Neural cell (in vitro differentiated cells): ENCODE data around the gene NINL. TPM values are rescaled to one million over a fixed set of nuclear protein-coding genes. Genes with fewer than 3 reads are reported as not detected.

Experiments
- H2AFZ ChIP-seq: fragments of 200-600, 300-800 bp; sonication (generic), shearing (Covaris generic); 2 replicates; pipeline ENCODE4 v1.6.0; 2014; ENCODE audit warnings: low read depth, mild to moderate bottlenecking, antibody characterized with exemption, low read length, moderate library complexity
- H3F3A ChIP-seq: fragments of 200-600 bp; shearing (Covaris generic); 2 replicates; pipeline ENCODE4 v1.6.1; 2016; ENCODE audit warnings: mild to moderate bottlenecking, moderate library complexity, mixed read lengths, antibody characterized with exemption, low read length; ENCODE audit not compliant: insufficient read depth, poor library complexity, severe bottlenecking
- H3K27ac ChIP-seq: fragments of 200-600, 300-800 bp; sonication (generic), shearing (Covaris generic); 2 replicates; pipeline ENCODE4 v1.5.1; 2014; ENCODE audit warnings: mild to moderate bottlenecking, low read length, moderate library complexity
- H3K27me3 ChIP-seq: fragments of 300-800, 200-600 bp; sonication (generic), shearing (Covaris generic); 2 replicates; pipeline ENCODE4 v1.6.0; 2014; ENCODE audit warnings: mild to moderate bottlenecking, low read depth, low read length, moderate library complexity; ENCODE audit not compliant: insufficient read depth
- H3K36me3 ChIP-seq: fragments of 300-800, 200-600 bp; sonication (generic), shearing (Covaris generic); 2 replicates; pipeline ENCODE4 v1.5.1; 2014; ENCODE audit warnings: mild to moderate bottlenecking, antibody characterized with exemption, low read length, moderate library complexity; ENCODE audit not compliant: insufficient read depth
- H3K4me2 ChIP-seq: fragments of 300-800, 200-600 bp; sonication (generic), shearing (Covaris generic); 2 replicates; pipeline ENCODE4 v1.6.0; 2014; ENCODE audit warnings: mild to moderate bottlenecking, low read length
- H3K4me3 ChIP-seq: fragments of 300-800, 200-600 bp; sonication (generic), shearing (Covaris generic); 2 replicates; pipeline ENCODE4 v1.5.1; 2014; ENCODE audit warnings: mild to moderate bottlenecking, low read length, moderate library complexity
- H3K79me2 ChIP-seq: fragments of 200-600 bp; shearing (Covaris generic); replicated peaks from 2 replicates; pipeline ENCODE4 v1.6.0; 2014; ENCODE audit warnings: mild to moderate bottlenecking, low read length, moderate library complexity; ENCODE audit not compliant: insufficient read depth
- H3K9ac ChIP-seq: fragments of 300-800, 200-600 bp; sonication (generic), shearing (Covaris generic); 2 replicates; pipeline ENCODE4 v1.6.1; 2016; ENCODE audit warnings: mild to moderate bottlenecking, low read length, mixed read lengths
- H3K9me2 ChIP-seq: fragments of 200-600 bp; shearing (Covaris generic); 2 replicates; pipeline ENCODE4 v1.6.1; 2016; ENCODE audit warnings: mild to moderate bottlenecking, low read length, mixed read lengths; ENCODE audit not compliant: insufficient read depth
- H3K9me3 ChIP-seq: fragments of 200-600, 300-800 bp; sonication (generic), shearing (Covaris generic); 2 replicates; pipeline ENCODE4 v1.6.1; 2016; ENCODE audit warnings: mild to moderate bottlenecking, mixed run types, low read length, moderate library complexity, mixed read lengths
- H4K20me1 ChIP-seq: fragments of 200-600 bp; shearing (Covaris generic); 2 replicates; pipeline ENCODE4 v1.6.1; 2016; ENCODE audit warnings: mild to moderate bottlenecking, mixed run types; ENCODE audit not compliant: insufficient read depth
- CTCF ChIP-seq: fragments of 450-650 bp; IDR thresholded peaks from 2 replicates; pipeline ENCODE4 v1.5.1; 2014; ENCODE audit warnings: antibody characterized with exemption, mild to moderate bottlenecking, moderate library complexity; ENCODE audit not compliant: poor library complexity, severe bottlenecking
- EP300 ChIP-seq: fragments of 450-650 bp; conservative IDR thresholded peaks from 2 replicates; pipeline ENCODE4 v1.6.1; 2014; ENCODE audit warnings: antibody characterized with exemption, mild to moderate bottlenecking, moderate library complexity; ENCODE audit not compliant: poor library complexity, severe bottlenecking
- EZH2 ChIP-seq: fragments of 200-600, 300-800 bp; shearing (Covaris generic), sonication (generic); IDR thresholded peaks from 2 replicates; pipeline ENCODE4 v1.6.1; 2014; ENCODE audit warnings: antibody characterized with exemption, low read length, borderline replicate concordance, mild to moderate bottlenecking; ENCODE audit not compliant: insufficient read depth, poor library complexity, severe bottlenecking
- MXI1 ChIP-seq: fragments of 450-650 bp; conservative IDR thresholded peaks from 2 replicates; pipeline ENCODE4 v1.6.1; 2014; ENCODE audit warnings: antibody characterized with exemption, mild to moderate bottlenecking; ENCODE audit not compliant: poor library complexity, severe bottlenecking
- POLR2AphosphoS5 ChIP-seq: IDR thresholded peaks from 2 replicates; pipeline ENCODE4 v1.6.1; 2012
- RAD21 ChIP-seq: fragments of 450-650 bp; conservative IDR thresholded peaks from 2 replicates; pipeline ENCODE4 v1.6.1; 2014; ENCODE audit warnings: antibody characterized with exemption, mild to moderate bottlenecking, moderate library complexity
- SMC3 ChIP-seq: fragments of 450-650 bp; conservative IDR thresholded peaks from 2 replicates; pipeline ENCODE4 v1.6.1; 2014; ENCODE audit warnings: antibody characterized with exemption, mild to moderate bottlenecking, moderate library complexity; ENCODE audit not compliant: poor library complexity
- TAF1 ChIP-seq: IDR thresholded peaks from 2 replicates; pipeline ENCODE4 v1.6.1; 2012; ENCODE audit warnings: low read depth
- polyA plus RNA-seq: library from polyadenylated mRNA; depleted of rRNA; stranded (reverse); fragments of >200 nt; gene quantifications from 2 replicates; pipeline ENCODE4 v1.2.3, GENCODE V29; 2014
- TF ChIP-seq, protein P1 (sequence below): IDR thresholded peaks from 2 replicates; pipeline ENCODE4 v1.6.1; 2012; ENCODE audit warnings: borderline replicate concordance

The NINL gene
- polyA plus RNA-seq, 1 donor from 2014 or later = 49.6 TPM

GRCh38 chr20:25601659-25602058, 16.3 kb upstream of the NINL start:
- H3F3A ChIP-seq = no peaks in the 10 kb centered on the region
- TF ChIP-seq POLR2AphosphoS5 (no peak), RAD21 (no peak), SMC3 (no peak), EZH2 (no peak), MXI1 (no peak), TAF1 (no peak), CTCF (no peak), EP300 (no peak)
- TF ChIP-seq, protein P1, sequence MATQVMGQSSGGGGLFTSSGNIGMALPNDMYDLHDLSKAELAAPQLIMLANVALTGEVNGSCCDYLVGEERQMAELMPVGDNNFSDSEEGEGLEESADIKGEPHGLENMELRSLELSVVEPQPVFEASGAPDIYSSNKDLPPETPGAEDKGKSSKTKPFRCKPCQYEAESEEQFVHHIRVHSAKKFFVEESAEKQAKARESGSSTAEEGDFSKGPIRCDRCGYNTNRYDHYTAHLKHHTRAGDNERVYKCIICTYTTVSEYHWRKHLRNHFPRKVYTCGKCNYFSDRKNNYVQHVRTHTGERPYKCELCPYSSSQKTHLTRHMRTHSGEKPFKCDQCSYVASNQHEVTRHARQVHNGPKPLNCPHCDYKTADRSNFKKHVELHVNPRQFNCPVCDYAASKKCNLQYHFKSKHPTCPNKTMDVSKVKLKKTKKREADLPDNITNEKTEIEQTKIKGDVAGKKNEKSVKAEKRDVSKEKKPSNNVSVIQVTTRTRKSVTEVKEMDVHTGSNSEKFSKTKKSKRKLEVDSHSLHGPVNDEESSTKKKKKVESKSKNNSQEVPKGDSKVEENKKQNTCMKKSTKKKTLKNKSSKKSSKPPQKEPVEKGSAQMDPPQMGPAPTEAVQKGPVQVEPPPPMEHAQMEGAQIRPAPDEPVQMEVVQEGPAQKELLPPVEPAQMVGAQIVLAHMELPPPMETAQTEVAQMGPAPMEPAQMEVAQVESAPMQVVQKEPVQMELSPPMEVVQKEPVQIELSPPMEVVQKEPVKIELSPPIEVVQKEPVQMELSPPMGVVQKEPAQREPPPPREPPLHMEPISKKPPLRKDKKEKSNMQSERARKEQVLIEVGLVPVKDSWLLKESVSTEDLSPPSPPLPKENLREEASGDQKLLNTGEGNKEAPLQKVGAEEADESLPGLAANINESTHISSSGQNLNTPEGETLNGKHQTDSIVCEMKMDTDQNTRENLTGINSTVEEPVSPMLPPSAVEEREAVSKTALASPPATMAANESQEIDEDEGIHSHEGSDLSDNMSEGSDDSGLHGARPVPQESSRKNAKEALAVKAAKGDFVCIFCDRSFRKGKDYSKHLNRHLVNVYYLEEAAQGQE = no peak
- H2AFZ ChIP-seq = no peak overlapping the region
- H3K4me2 ChIP-seq = no peak overlapping the region
- no peak overlapping the region for H3K4me3 ChIP-seq
- H3K27me3 ChIP-seq = no peaks in the 10 kb centered on the region
- no peaks in the 10 kb centered on the region for H3K36me3 ChIP-seq
- H4K20me1 ChIP-seq = no peaks in the 10 kb centered on the region
- no peak overlapping the region for H3K27ac ChIP-seq
- no peaks in the 10 kb centered on the region for H3K79me2 ChIP-seq
- H3K9ac ChIP-seq = no peak overlapping the region
- no peaks in the 10 kb centered on the region for H3K9me2 ChIP-seq
- no peaks in the 10 kb centered on the region for H3K9me3 ChIP-seq

GRCh38 chr20:25600632-25601031, 15.3 kb upstream of the NINL start:
- TF ChIP-seq EP300 = no peak
- no peak for TF ChIP-seq TAF1
- TF ChIP-seq, protein P1 = no peak
- TF ChIP-seq CTCF = no peak
- TF ChIP-seq RAD21 = no peak
- no peak for TF ChIP-seq POLR2AphosphoS5
- TF ChIP-seq SMC3 = no peak
- TF ChIP-seq MXI1 = no peak
- TF ChIP-seq EZH2 = no peak
- no peak overlapping the region for H2AFZ ChIP-seq
- no peaks in the 10 kb centered on the region for H3K79me2 ChIP-seq
- H4K20me1 ChIP-seq = no peaks in the 10 kb centered on the region
- H3F3A ChIP-seq = no peaks in the 10 kb centered on the region
- no peak overlapping the region for H3K4me2 ChIP-seq
- H3K4me3 ChIP-seq = no peak overlapping the region
- no peak overlapping the region for H3K9ac ChIP-seq
- H3K9me3 ChIP-seq = no peaks in the 10 kb centered on the region
- no peaks in the 10 kb centered on the region for H3K27me3 ChIP-seq
- no peaks in the 10 kb centered on the region for H3K9me2 ChIP-seq
- H3K27ac ChIP-seq = no peak overlapping the region
- H3K36me3 ChIP-seq = no peaks in the 10 kb centered on the region
